AG09319 (cell line): ENCODE measurements around the gene TRIM47.

Experiments
- DNase-seq: peaks from one replicate; pipeline ENCODE4 v3.0.0-alpha.2; 2010; ENCODE audit warnings: low read depth; ENCODE audit errors: extremely low read depth
- CTCF ChIP-seq: IDR thresholded peaks from 2 replicates; pipeline ENCODE4 v1.5.1; 2011; ENCODE audit warnings: low read depth, mild to moderate bottlenecking, inconsistent platforms, low read length, moderate library complexity

TRIM47 gene

GRCh38 chr17:75922173-75922961, 44.0 kb upstream of the TRIM47 start:
- DNase-seq = no peak
- no peak for TF ChIP-seq CTCF

GRCh38 chr17:75921596-75921995, 43.2 kb upstream of the TRIM47 start:
- no peak for DNase-seq
- no peak for TF ChIP-seq CTCF

GRCh38 chr17:75920045-75920560, 41.7 kb upstream of the TRIM47 start:
- DNase-seq = no peak
- TF ChIP-seq CTCF = no peak

- TF ChIP-seq CTCF = no peak
- no peak for DNase-seq
These were observed 41.2 kb upstream of the TRIM47 start for GRCh38 chr17:75919611-75920010.

- no peak for DNase-seq
These were observed 39.6 kb upstream of the TRIM47 start for GRCh38 chr17:75917917-75918445.

GRCh38 chr17:75917141-75917916, 38.9 kb upstream of the TRIM47 start:
- DNase-seq = no peak
- TF ChIP-seq CTCF = no peak

More at GRCh38 chr17:75917917-75918445, 39.6 kb upstream of the TRIM47 start:
- TF ChIP-seq CTCF = no peak

GRCh38 chr17:75915268-75915667, 36.9 kb upstream of the TRIM47 start:
- no peak for TF ChIP-seq CTCF
- no peak for DNase-seq
